Retinal pigment epithelial cell (primary cell): ENCODE data around the gene ZCCHC24.
"Not testable (repeated sequence)": the region's sequence is repeated elsewhere in the genome, so short reads cannot be mapped to it uniquely, and the experiment has no call there.

Source experiments
- DNase-seq: peaks from one replicate; pipeline ENCODE4 v3.0.0-alpha.2; 2010; ENCODE audit warnings: low read depth
- H3K4me3 ChIP-seq: 2 replicates; pipeline ENCODE4 v1.5.1; 2011; ENCODE audit warnings: mild to moderate bottlenecking, low read length, control low read depth, moderate library complexity
- CTCF ChIP-seq: conservative IDR thresholded peaks from 2 replicates; pipeline ENCODE4 v1.5.1; 2011; ENCODE audit warnings: low read depth, low read length, control low read depth, inconsistent platforms

The ZCCHC24 gene

GRCh38 chr10:79452174-79452611, 6.8 kb upstream of the ZCCHC24 start:
- H3K4me3 ChIP-seq: no peak overlapping the region
- no peak for TF ChIP-seq CTCF
- DNase-seq: no peak

DNA sequence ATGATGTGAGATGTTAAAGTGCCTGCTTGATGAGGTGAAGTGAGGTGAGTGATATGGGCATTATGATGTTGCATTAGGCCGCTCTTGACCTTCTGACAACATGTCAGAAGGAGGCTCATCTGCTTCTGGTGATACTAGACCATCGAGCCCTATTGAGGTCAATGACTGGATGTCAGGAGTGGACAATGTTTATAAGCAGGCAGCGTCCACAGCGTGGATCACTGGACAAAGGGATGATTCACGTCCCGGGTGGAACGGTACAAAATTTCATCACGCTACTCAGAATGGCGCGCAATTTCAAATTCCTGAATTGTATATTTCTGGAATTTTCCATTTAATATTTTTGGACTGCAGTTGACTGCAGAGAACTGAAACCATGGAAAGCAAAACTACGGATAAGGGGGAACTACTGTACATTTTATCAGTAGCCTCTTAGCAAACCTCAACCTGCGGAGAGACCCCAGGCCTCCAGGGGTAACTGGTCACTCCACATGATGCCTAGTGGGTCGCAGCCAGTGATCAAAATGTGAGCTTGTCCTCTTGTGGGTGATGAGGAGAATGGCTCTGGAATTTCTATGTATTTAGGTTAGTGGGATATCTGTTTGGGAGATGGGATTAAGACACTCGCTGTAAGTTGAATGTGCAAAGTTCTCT, 5.7 kb upstream of the ZCCHC24 start:
- H3K4me3 ChIP-seq: no peak overlapping the region
- TF ChIP-seq CTCF: no peak
- no peak for DNase-seq

DNA sequence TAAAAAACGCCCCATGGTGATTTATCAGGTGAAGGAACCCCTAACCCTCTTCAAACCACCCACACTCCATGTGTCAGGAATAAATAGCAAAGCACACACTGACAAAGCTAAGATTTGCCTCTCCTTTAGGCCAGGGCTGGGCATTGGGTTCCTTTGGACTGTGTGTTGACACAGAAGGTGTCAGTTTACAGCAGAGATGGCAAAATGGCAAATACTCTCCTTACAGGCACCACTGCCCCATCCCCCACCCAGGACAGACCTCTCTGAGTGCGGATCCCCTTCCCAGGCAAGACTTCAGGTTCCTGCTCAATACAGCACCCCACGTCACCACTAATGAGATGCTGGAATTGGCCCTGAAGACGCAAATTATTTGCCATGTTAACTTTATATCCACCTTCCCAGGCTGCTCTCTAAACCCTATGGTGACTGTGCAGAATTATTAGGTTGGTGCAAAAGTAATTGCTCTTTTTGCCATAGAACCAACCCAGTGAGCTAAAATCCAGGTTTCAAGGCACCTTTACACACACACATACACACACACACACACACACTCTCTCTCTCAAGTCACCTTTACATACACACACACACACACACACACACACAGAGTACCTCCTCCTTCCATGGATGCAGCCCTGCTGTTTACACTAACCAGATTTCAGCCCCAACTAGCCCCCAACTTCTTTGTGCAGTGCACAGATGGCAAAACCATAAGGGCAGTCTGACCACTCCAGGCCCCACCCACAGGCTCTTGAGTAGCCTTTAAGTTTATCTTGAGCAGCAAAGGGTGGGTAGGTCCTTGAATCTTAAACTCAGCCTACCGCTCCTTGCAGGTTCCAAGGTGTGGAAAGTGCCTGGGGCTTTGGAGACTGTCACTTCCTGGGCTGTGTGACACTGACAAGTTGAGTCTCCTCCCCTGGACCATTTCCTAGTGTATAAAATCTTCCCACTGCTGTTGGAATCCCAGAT, 4.0 kb upstream of the ZCCHC24 start:
- DNase-seq: no peak
- H3K4me3 ChIP-seq: no peak overlapping the region
- TF ChIP-seq CTCF: no peak

DNA sequence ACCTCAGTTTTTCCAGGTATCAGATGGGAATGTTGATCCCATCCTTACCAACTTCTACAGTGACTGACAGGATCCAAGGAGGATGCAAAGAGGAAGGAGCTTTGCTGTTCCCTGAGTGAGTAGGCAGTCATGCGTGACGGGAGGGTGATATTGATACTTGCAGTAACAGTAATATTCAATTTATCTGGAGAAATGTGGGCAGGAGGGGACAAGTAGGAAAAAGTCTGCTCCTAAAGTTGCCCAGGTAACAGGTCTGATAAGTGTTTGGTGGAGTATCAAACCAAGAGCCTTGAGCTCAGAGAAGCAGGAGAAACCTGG, 3.3 kb upstream of the ZCCHC24 start:
- no peak for TF ChIP-seq CTCF
- no peak overlapping the region for H3K4me3 ChIP-seq
- no peak for DNase-seq

GRCh38 chr10:79447911-79448731, 2.7 kb upstream of the ZCCHC24 start:
- H3K4me3 ChIP-seq: no peak overlapping the region
- DNase-seq: no peak
- TF ChIP-seq CTCF: no peak

GRCh38 chr10:79447249-79447648, 1.8 kb upstream of the ZCCHC24 start:
- not testable (repeated sequence) for H3K4me3 ChIP-seq, DNase-seq

- no peak for TF ChIP-seq CTCF
- peak overlapping the region; percentile 58 for H3K4me3 ChIP-seq
- DNase-seq: no peak
Observed at GRCh38 chr10:79446758-79447084, 1.3 kb upstream of the ZCCHC24 start.
